GM19351 (cell line): Measurements from ENCODE around the gene LHPP.
A peak's percentile ranks its signal among the peaks of the same experiment; 100 is the strongest.

Experiments
- ATAC-seq: cut with Tn5 transposase; IDR thresholded peaks from one replicate; pipeline ENCODE4 v1.9.1; 2021; ENCODE audit warnings: mild to moderate bottlenecking, moderate library complexity; ENCODE audit not compliant: unreplicated experiment

The LHPP gene

DNA sequence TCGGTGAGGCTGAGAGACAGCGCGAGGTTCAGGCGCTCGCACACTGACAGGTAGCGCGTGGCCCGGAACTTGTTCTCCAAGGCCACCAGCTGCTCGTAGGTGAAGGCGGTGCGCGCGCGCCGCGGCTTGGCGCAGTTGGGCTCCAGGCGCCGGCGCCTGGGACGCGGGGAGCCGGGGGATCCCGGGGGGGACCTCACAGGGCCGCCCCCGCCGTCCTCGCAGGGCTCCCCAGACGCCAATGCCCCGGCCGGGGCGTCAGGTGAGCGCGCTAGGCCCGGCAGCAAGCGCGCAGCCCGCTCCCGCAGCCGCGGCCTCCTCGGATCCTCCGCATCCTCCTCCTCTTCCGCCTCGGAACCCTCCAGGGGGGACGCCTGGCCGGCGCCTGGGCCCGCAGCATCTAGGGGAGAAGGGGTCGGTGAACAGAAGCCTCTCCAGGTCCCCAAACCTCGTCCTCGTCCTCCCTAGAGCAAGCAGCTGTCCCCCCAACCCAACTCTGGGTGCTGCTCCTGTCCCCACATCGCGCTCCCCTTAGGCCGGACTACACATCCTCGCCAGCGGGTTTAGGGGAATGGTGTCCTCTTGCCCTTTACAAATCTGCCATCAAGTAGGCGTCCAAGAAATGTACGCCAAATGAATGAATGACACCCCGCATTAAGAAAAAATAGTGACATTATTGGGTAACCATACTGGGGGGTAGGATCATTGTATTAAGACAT, 13.7 kb upstream of the LHPP start:
- no peak for ATAC-seq

DNA sequence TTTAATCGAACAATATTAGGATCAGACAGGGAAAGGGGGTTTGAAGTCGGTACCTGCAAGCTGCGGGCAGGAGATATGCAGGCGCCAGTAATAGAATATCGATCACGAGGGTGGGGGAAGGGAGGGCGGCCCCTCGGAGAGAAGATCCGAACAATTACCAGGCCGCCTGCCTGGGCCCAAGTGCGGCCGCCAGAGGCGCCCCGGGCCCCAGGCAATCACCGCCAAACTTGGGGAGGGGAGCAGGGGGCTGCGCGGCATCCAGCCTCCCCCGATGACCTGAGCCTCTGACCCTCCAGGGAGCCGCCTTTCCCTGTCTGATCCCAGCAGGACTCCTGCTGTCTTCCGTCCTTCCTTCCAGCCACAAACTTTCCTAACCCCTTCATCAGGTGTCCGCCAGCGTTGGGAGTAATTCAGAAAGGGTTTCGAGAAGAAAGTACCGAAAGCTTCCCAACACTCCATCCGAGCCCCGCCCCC, 12.9 kb upstream of the LHPP start:
- no peak for ATAC-seq

- no peak for ATAC-seq
These were observed 12.2 kb upstream of the LHPP start for GRCh38 chr10:124449170-124450011.

DNA sequence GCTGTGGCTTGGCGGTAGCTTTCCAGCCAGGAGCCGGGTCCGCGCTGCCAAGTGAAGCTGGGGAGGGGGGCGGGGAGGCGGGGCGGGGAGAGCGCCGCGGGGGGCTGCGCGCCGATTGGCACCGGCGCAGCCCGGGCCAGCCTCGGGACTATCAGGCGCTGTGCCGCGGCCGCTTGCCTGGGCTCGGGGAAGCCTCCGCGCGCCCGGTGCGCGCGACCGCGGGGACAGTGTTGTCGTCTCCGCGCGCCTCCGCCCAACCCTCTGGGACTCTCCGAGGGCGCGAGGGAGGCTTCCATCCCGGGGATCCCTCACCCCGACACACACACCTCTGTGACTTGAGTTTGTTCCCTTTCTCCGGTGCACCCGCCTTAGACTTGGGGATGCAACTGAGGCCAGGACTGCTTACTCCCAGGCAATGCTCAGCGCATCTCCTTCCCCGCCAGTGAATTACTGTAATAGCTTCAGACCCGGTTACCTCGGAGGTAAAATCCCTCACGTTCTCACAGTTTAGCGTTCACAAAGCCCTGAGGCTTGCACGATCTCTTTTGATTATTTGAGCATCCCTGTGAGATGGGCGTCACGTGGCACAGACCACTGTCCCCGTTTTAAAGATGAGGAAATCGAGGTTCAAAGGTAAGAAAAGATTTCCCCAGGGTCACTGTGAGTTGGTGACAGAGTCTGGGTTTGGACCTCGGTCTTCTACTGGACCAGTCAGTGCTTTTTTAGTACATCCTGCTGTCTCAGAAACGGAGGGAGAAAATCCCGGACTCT, 11.4 kb upstream of the LHPP start, which contains the start of gene NKX1-2:
Gene NKX1-2 (minus strand): TSS at position 24 of the 771 bp plus-strand sequence. CDS start 92 bp downstream, outside the sequence.
- ATAC-seq = no peak

DNA sequence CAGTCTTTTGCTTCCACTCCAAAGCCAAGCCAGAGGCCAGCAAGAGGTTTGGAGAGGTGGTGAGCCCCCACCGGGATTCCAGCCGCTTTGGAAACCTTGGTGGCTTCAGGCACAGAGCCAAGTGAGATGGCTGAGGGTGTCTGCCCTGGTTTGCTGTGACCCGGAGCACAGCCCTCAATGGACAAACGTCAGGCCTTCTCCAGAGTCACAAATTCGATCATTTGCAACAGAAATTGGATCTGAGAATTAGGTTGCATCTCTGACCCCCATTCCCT, 10.9 kb upstream of the LHPP start:
- ATAC-seq = no peak

DNA sequence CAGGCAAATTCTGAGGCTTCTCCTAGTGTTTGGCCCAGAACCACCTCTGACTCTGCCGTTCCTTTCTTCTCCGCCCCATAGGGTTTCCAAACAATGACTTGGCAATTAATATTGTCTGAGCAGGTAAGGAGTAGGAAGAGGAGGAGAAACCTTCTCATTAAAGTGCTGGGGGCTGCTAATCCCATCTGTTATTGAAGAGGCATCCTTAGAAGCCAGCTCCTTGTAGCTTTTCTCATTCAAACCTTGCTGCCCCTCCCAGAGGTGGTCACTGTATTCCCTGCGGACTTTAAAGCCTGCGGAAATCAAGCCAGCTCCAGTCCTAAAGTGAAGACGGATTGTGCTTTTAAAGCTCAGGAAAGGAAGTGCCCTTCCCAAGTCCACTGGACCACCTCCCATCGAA, 10.3 kb upstream of the LHPP start:
- no peak for ATAC-seq

- no peak for ATAC-seq
These were observed 7.5 kb upstream of the LHPP start for GRCh38 chr10:124453960-124454610.

DNA sequence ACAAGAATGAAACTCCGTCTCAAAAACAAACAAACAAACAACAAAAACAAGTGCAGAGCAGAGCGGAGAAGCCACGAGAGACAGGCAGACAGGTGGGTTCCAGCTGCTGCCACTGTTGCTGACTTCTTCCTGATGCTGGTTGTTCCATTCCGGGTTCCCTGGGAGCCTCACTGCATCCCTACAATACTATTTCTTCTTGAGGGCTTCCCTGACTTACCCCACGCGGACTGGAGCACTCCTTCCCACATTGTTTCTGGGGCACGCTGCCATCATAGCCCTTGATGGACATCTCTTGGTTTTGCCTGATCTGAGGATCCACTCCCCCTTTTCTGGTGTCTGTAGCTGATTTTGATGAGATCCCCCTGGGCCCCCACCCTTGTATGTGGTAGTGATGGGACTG, 6.2 kb upstream of the LHPP start:
- no peak for ATAC-seq

DNA sequence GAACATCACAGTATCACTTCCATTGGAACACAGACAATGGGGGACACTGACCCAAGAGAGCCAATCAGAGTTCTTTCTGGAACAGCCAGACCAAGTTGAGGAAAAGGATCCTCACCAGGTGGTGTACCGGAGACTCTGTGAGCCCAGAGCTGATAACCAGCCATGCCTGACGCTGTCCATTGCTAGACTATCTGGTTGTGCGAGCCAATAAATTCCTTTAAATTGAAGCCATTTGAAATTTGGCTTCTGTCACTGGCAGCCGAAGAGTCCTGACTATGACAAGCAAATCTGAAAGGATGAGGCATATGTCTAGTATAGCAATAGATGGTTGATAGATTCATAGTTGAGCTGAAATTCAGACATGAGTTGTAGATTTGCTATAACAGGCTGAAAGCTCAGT, 3.1 kb upstream of the LHPP start:
- ATAC-seq = no peak

DNA sequence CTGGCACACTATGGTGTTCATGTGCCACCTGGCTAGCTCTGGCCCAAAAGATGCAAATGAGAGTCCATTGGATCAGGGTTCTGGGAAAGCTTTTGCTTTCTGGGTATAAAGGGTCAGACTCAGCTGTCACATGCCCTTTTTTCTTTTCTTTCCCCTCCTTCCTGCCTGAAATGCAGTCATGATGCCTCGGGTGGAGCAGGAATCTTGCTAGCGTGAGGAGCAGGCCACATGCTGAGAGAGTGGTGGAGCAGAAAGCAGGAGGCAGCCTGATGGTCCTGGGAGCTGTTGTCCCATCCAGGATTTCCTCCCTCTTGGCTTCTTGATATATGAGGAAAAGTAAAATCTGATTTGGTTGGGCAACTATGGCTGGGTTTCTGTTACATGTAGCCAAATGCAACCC, 2.7 kb upstream of the LHPP start:
- no peak for ATAC-seq

GRCh38 chr10:124459395-124459794, 2.2 kb upstream of the LHPP start:
- no peak for ATAC-seq

- ATAC-seq = no peak
These were observed 1.5 kb upstream of the LHPP start for GRCh38 chr10:124460144-124460543.

DNA sequence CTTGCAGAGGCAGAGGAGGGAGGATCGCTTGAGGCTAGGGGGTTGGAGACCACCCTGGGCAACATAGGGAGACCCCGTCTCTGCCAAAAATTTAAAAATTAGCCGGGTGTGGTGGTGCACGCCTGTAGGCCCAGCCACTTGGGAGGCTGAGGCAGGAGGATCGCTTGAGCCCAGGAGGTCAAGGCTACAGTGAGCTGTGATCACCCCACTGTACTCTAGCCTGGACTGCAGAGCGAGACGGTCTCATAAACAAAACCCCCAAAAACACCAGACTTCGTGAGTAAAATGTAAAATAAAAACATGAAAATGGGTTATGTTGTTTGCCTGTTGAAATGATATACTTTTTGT, 699 bp downstream of the LHPP start:
- ATAC-seq = no peak

GRCh38 chr10:124464028-124464965, 2.7 kb downstream of the LHPP start:
- no peak for ATAC-seq

- ATAC-seq = peak; percentile 57
These were observed 3.6 kb downstream of the LHPP start for GRCh38 chr10:124465003-124465776.

DNA sequence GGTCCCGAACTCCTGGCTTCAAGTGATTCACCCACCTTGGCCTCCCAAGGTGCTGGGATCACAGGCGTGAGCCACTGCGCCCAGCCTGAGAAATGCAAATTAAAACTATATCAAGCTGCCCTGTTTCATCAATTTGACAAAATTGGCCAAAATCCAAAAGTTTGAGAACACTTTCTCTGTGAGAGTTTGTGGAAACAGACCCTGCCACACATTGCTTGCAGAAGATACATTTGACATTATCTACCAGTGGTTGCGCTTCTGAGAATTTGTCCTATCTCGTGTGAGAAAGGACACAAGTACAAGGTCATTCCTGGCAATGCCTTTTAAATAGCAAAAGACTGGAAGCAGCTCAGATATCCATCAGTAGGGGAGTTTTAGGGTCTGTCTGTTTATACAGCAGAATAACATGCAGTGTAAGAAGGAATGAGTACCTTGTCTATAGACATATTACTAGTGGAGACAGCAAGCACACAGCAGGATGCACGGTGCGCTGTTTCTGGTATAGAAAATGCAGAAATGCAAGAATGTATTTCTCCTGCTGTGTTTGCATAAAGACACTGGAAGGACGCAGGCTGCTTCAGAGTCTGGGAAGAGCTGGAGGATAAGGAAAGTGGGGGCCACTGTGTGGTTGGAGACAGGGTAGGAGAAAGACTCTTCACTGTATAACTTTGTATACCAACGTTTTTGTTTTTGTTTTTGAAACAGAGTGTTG, 4.3 kb downstream of the LHPP start:
- ATAC-seq = no peak

- ATAC-seq = no peak
These were observed 5.5 kb downstream of the LHPP start for GRCh38 chr10:124467165-124467564.

GRCh38 chr10:124468624-124469023, 7.0 kb downstream of the LHPP start:
- no peak for ATAC-seq
